ENCODE measurements around the gene HNRNPA3.

Gene HNRNPA3

GRCh38 chr2:177165061-177165583, 47.5 kb upstream of the HNRNPA3 start:
- Histone ChIP-seq H3K9ac (ENCODE audit: low read length) (peak overlapping the region; percentile 58), H3K4me3 (ENCODE audit: insufficient read depth, low read length, poor library complexity, severe bottlenecking) (peak overlapping the region; percentile 49), H2AFZ (ENCODE audit: low read depth, low read length, severe bottlenecking) (peak overlapping the region; percentile 99), H3K27ac (ENCODE audit: low read depth, low read length) (peak overlapping the region; percentile 45), H3F3A (ENCODE audit: insufficient read depth) (peaks cover 19% of the 10 kb centered on the region), H3K9me3 (ENCODE audit: insufficient read depth, low read length) (no peaks in the 10 kb centered on the region), H4K20me1 (ENCODE audit: low read depth, low read length) (no peaks in the 10 kb centered on the region), H3K4me2 (ENCODE audit: low read depth, low read length, poor library complexity, severe bottlenecking) (peak overlapping the region; percentile 97), H3K79me2 (ENCODE audit: insufficient read depth, low read length) (no peaks in the 10 kb centered on the region), H3K9me2 (replicated peaks; ENCODE audit: insufficient read depth, low read length) (no peaks in the 10 kb centered on the region), H3K36me3 (ENCODE audit: low read length) (no peaks in the 10 kb centered on the region), H3K27me3 (ENCODE audit: low read length) (no peaks in the 10 kb centered on the region)
- no peak for TF ChIP-seq EZH2phosphoT487 (conservative IDR thresholded peaks at IDR 0.05; ENCODE audit: low read length)
- no peak for TF ChIP-seq CTCF (IDR thresholded peaks at IDR 0.05; ENCODE audit: insufficient read depth, low read length, poor library complexity, severe bottlenecking)

- H4K20me1 ChIP-seq (ENCODE audit: low read depth, low read length) = no peaks in the 10 kb centered on the region
- no peaks in the 10 kb centered on the region for H3K9me2 ChIP-seq (replicated peaks; ENCODE audit: insufficient read depth, low read length)
- peaks cover 19% of the 10 kb centered on the region for H3F3A ChIP-seq (ENCODE audit: insufficient read depth)
- no peak for TF ChIP-seq EZH2phosphoT487 (conservative IDR thresholded peaks at IDR 0.05; ENCODE audit: low read length)
- no peak for TF ChIP-seq CTCF (IDR thresholded peaks at IDR 0.05; ENCODE audit: insufficient read depth, low read length, poor library complexity, severe bottlenecking)
- peak overlapping the region; percentile 34 for H3K27ac ChIP-seq (ENCODE audit: low read depth, low read length)
- no peaks in the 10 kb centered on the region for H3K9me3 ChIP-seq (ENCODE audit: insufficient read depth, low read length)
- H3K27me3 ChIP-seq (ENCODE audit: low read length) = no peaks in the 10 kb centered on the region
- peak overlapping the region; percentile 58 for H3K9ac ChIP-seq (ENCODE audit: low read length)
- H2AFZ ChIP-seq (ENCODE audit: low read depth, low read length, severe bottlenecking) = peak overlapping the region; percentile 99
- H3K4me2 ChIP-seq (ENCODE audit: low read depth, low read length, poor library complexity, severe bottlenecking) = peak overlapping the region; percentile 97
- no peaks in the 10 kb centered on the region for H3K36me3 ChIP-seq (ENCODE audit: low read length)
- no peaks in the 10 kb centered on the region for H3K79me2 ChIP-seq (ENCODE audit: insufficient read depth, low read length)
- H3K4me3 ChIP-seq (ENCODE audit: insufficient read depth, low read length, poor library complexity, severe bottlenecking) = peak overlapping the region; percentile 49
Observed at GRCh38 chr2:177165721-177166711, 46.6 kb upstream of the HNRNPA3 start.

GRCh38 chr2:177169810-177170514, 42.6 kb upstream of the HNRNPA3 start:
- no peak overlapping the region for H3K4me2 ChIP-seq (ENCODE audit: low read depth, low read length, poor library complexity, severe bottlenecking)
- no peaks in the 10 kb centered on the region for H3K27me3 ChIP-seq (ENCODE audit: low read length)
- no peak overlapping the region for H3K27ac ChIP-seq (ENCODE audit: low read depth, low read length)
- H3K9me2 ChIP-seq (replicated peaks; ENCODE audit: insufficient read depth, low read length) = no peaks in the 10 kb centered on the region
- H2AFZ ChIP-seq (ENCODE audit: low read depth, low read length, severe bottlenecking) = no peak overlapping the region
- H3K79me2 ChIP-seq (ENCODE audit: insufficient read depth, low read length) = no peaks in the 10 kb centered on the region
- H3K36me3 ChIP-seq (ENCODE audit: low read length) = no peaks in the 10 kb centered on the region
- H3K4me3 ChIP-seq (ENCODE audit: insufficient read depth, low read length, poor library complexity, severe bottlenecking) = no peak overlapping the region
- no peak overlapping the region for H3K9ac ChIP-seq (ENCODE audit: low read length)
- H3K9me3 ChIP-seq (ENCODE audit: insufficient read depth, low read length) = no peaks in the 10 kb centered on the region
- TF ChIP-seq EZH2phosphoT487 (conservative IDR thresholded peaks at IDR 0.05; ENCODE audit: low read length) = no peak
- no peak for TF ChIP-seq CTCF (IDR thresholded peaks at IDR 0.05; ENCODE audit: insufficient read depth, low read length, poor library complexity, severe bottlenecking)
- H4K20me1 ChIP-seq (ENCODE audit: low read depth, low read length) = no peaks in the 10 kb centered on the region
- H3F3A ChIP-seq (ENCODE audit: insufficient read depth) = peaks cover 13% of the 10 kb centered on the region
